IMR-90 (cell line): Measurements from ENCODE around the gene C19orf25. TPM values are rescaled to one million over a fixed set of nuclear protein-coding genes. Genes with fewer than 3 reads are reported as not detected.
A peak's percentile ranks its signal among the peaks of the same experiment; 100 is the strongest.

Experiments used
- ATAC-seq: fragments of 200-7000 bp; cut with Tn5 transposase; 2 replicates; pipeline ENCODE4 v1.9.1; 2020; ENCODE audit warnings: low read depth, mild to moderate bottlenecking, moderate library complexity
- BruUV-seq: library from RNA; stranded (reverse); fragments of 400-500 nt; replicated peaks from 2 replicates; lab custom pipeline; 2021; lab: Mats Ljungman, UMichigan
- CTCF ChIA-PET: fragments of 300-600 bp; formaldehyde crosslinking; extraction: SDS; loops from one replicate; lab custom pipeline; 2021; ENCODE audit warnings: antibody characterized with exemption; lab: Yijun Ruan, JAX
- POLR2A ChIA-PET: fragments of 300-600 bp; sonication (Branson Sonifier 250); formaldehyde crosslinking; loops from one replicate; lab custom pipeline; 2022; ENCODE audit warnings: antibody characterized with exemption; ENCODE audit not compliant: unreplicated experiment; lab: Charles Lee
- DNase-seq: peaks from one replicate; pipeline ENCODE4 v3.0.0; 2013
- H2AFZ ChIP-seq: replicated peaks from 2 replicates; pipeline ENCODE3; 2013; ENCODE audit warnings: low read length, mild to moderate bottlenecking; ENCODE audit not compliant: poor library complexity
- H2AK5ac ChIP-seq: 2 replicates; pipeline ENCODE4 v1.6.1; 2013; ENCODE audit warnings: low read depth, low read length, inconsistent platforms
- H2AK9ac ChIP-seq: replicated peaks from 2 replicates; pipeline ENCODE3; 2013; ENCODE audit warnings: mild to moderate bottlenecking, low read depth, low read length, moderate library complexity; ENCODE audit not compliant: poor library complexity
- H2BK120ac ChIP-seq: 2 replicates; pipeline ENCODE4 v1.6.1; 2013; ENCODE audit warnings: low read depth, low read length, inconsistent platforms
- H2BK15ac ChIP-seq: 3 replicates; pipeline ENCODE4 v1.6.1; 2013; ENCODE audit warnings: low read depth, low read length, inconsistent platforms
- H2BK20ac ChIP-seq: 2 replicates; pipeline ENCODE4 v1.6.1; 2013; ENCODE audit warnings: low read depth, mild to moderate bottlenecking, inconsistent platforms, low read length, moderate library complexity
- H2BK5ac ChIP-seq: 2 replicates; pipeline ENCODE4 v1.6.1; 2013; ENCODE audit warnings: mild to moderate bottlenecking, low read depth, low read length, inconsistent platforms; ENCODE audit not compliant: poor library complexity, severe bottlenecking
- H3K14ac ChIP-seq: replicated peaks from 2 replicates; pipeline ENCODE4 v1.6.1; 2013; ENCODE audit warnings: low read depth, low read length, inconsistent platforms
- H3K18ac ChIP-seq: 2 replicates; pipeline ENCODE4 v1.6.1; 2013; ENCODE audit warnings: low read depth, low read length, control low read depth
- H3K23ac ChIP-seq: 2 replicates; pipeline ENCODE4 v1.6.1; 2013; ENCODE audit warnings: low read depth, low read length, inconsistent platforms
- H3K27ac ChIP-seq: 2 replicates; pipeline ENCODE4 v1.5.1; 2013; ENCODE audit warnings: mild to moderate bottlenecking, control low read depth, low read length; ENCODE audit not compliant: insufficient read depth
- H3K27me3 ChIP-seq: 2 replicates; pipeline ENCODE4 v1.6.1; 2013; ENCODE audit warnings: low read length; ENCODE audit not compliant: control insufficient read depth, insufficient read depth
- H3K36me3 ChIP-seq: 2 replicates; pipeline ENCODE4 v1.6.1; 2013; ENCODE audit warnings: low read length, mixed read lengths; ENCODE audit not compliant: control insufficient read depth, insufficient read depth
- H3K4ac ChIP-seq: 2 replicates; pipeline ENCODE4 v1.6.1; 2013; ENCODE audit warnings: low read depth, low read length, inconsistent platforms
- H3K4me1 ChIP-seq: 2 replicates; pipeline ENCODE4 v1.6.1; 2013; ENCODE audit warnings: low read length, mixed read lengths; ENCODE audit not compliant: control insufficient read depth, insufficient read depth
- H3K4me2 ChIP-seq: 2 replicates; pipeline ENCODE4 v1.6.1; 2013; ENCODE audit warnings: low read depth, mild to moderate bottlenecking, control low read depth, low read length, moderate library complexity
- H3K4me3 ChIP-seq: 2 replicates; pipeline ENCODE4 v1.5.1; 2013; ENCODE audit warnings: low read depth, mild to moderate bottlenecking, control low read depth, low read length, moderate library complexity; ENCODE audit not compliant: insufficient read depth
- H3K56ac ChIP-seq: 2 replicates; pipeline ENCODE4 v1.6.1; 2013; ENCODE audit warnings: low read length, inconsistent platforms; ENCODE audit not compliant: insufficient read depth; ENCODE audit errors: extremely low read depth
- H3K79me1 ChIP-seq, 2 experiments: 2 replicates each; pipeline ENCODE4 v1.6.1; 2013; ENCODE audit warnings: low read length in 2 of 2, inconsistent platforms in 1 of 2, low read depth in 1 of 2
- H3K9ac ChIP-seq: 2 replicates; pipeline ENCODE4 v1.6.1; 2013; ENCODE audit warnings: low read depth, low read length, control low read depth
- H3K9me1 ChIP-seq: 2 replicates; pipeline ENCODE4 v1.6.1; 2013; ENCODE audit warnings: low read length, inconsistent platforms; ENCODE audit not compliant: insufficient read depth
- H3K9me3 ChIP-seq: 2 replicates; pipeline ENCODE4 v1.6.1; 2013; ENCODE audit warnings: low read length; ENCODE audit not compliant: control insufficient read depth, insufficient read depth
- H4K20me1 ChIP-seq: 2 replicates; pipeline ENCODE4 v1.6.1; 2013; ENCODE audit warnings: low read length, inconsistent platforms; ENCODE audit not compliant: insufficient read depth
- H4K5ac ChIP-seq: 2 replicates; pipeline ENCODE4 v1.6.1; 2013; ENCODE audit warnings: mild to moderate bottlenecking, low read depth, low read length, control low read depth
- H4K8ac ChIP-seq, 2 experiments: 2 replicates each; pipeline ENCODE4 v1.6.1; 2013; ENCODE audit warnings: low read depth in 2 of 2, low read length in 2 of 2, control low read depth in 1 of 2, inconsistent platforms in 1 of 2
- H4K91ac ChIP-seq: 2 replicates; pipeline ENCODE4 v1.6.1; 2013; ENCODE audit warnings: low read depth, low read length, inconsistent platforms; ENCODE audit not compliant: insufficient read depth
- BHLHE40 ChIP-seq: fragments of 150-350 bp; IDR thresholded peaks from 2 replicates; pipeline ENCODE4 v1.6.1; 2016; ENCODE audit warnings: mild to moderate bottlenecking, low read depth, low read length
- CHD1 ChIP-seq: IDR thresholded peaks from 2 replicates; pipeline ENCODE4 v1.6.1; 2012; ENCODE audit warnings: low read depth, low read length, improper control_type of control experiment
- MAZ ChIP-seq: IDR thresholded peaks from 2 replicates; pipeline ENCODE4 v1.6.1; 2012; ENCODE audit warnings: low read depth, mild to moderate bottlenecking, low read length, improper control_type of control experiment, moderate library complexity, borderline replicate concordance
- MXI1 ChIP-seq: IDR thresholded peaks from 2 replicates; pipeline ENCODE4 v1.6.1; 2012; ENCODE audit warnings: low read depth, mild to moderate bottlenecking, low read length, moderate library complexity, borderline replicate concordance
- POLR2A ChIP-seq: IDR thresholded peaks from 2 replicates; pipeline ENCODE4 v1.6.1; 2012; ENCODE audit warnings: mild to moderate bottlenecking, low read depth, low read length
- RAD21 ChIP-seq: IDR thresholded peaks from 2 replicates; pipeline ENCODE4 v1.6.1; 2012; ENCODE audit warnings: low read length, improper control_type of control experiment
- RCOR1 ChIP-seq: IDR thresholded peaks from 2 replicates; pipeline ENCODE4 v1.6.1; 2012; ENCODE audit warnings: mild to moderate bottlenecking, low read length, improper control_type of control experiment; ENCODE audit not compliant: insufficient replicate concordance
- RFX5 ChIP-seq: IDR thresholded peaks from 2 replicates; pipeline ENCODE4 v1.8.0; 2012; ENCODE audit warnings: low read depth, mild to moderate bottlenecking, low read length, moderate library complexity
- SMC3 ChIP-seq: fragments of 150-350 bp; IDR thresholded peaks from 2 replicates; pipeline ENCODE4 v1.6.1; 2016; ENCODE audit warnings: low read depth, mild to moderate bottlenecking, antibody characterized with exemption, low read length, moderate library complexity
- WGBS, 2 experiments: methylation state at CpG; one replicate each; pipeline versions ENCODE4 v1.1.5 to v1.1.7; 2013; ENCODE audit warnings: missing lambda C conversion rate in 2 of 2; ENCODE audit not compliant: insufficient read length in 1 of 2; ENCODE audit errors: extremely low coverage in 2 of 2; 5-methylcytosine and 5-hydroxymethylcytosine counted together
- dilution Hi-C: fragments of 300-500 bp; cut with HindIII; formaldehyde crosslinking; loops from one replicate; pipeline ENCODE4 v1.14.3; 2018; ENCODE audit warnings: low sequenced_read_pairs; ENCODE audit not compliant: unreplicated experiment
- in situ Hi-C: fragments of 300-500 bp; cut with MboI; formaldehyde crosslinking; loops from 3 replicates; pipeline ENCODE4 v1.14.3; 2019; ENCODE audit warnings: low sequenced_read_pairs, inconsistent platforms, mixed read lengths
- intact Hi-C: fragments of 100-400 bp; cut with micrococcal nuclease; formaldehyde crosslinking; loops from 2 replicates; pipeline ENCODE4 v1.10.0; 2022
- polyA plus RNA-seq, 3 experiments: library from polyadenylated mRNA; depleted of rRNA; stranded (reverse); fragments of >200 nt; gene quantifications; 2 replicates each; pipeline ENCODE4 v1.2.3, GENCODE V29; 2012; ENCODE audit warnings: low replicate concordance in 1 of 3
- total RNA-seq: library from RNA; depleted of rRNA; stranded (reverse); fragments of >200 nt; gene quantifications from 2 replicates; pipeline ENCODE4 v1.2.3, GENCODE V29; 2012
- TF ChIP-seq, protein P1 (sequence below): fragments of 150-350 bp; IDR thresholded peaks from 2 replicates; pipeline ENCODE4 v1.6.1; 2017; ENCODE audit warnings: mild to moderate bottlenecking, antibody characterized with exemption, low read length, low read depth
- TF ChIP-seq, protein P2 (sequence below): conservative IDR thresholded peaks from 2 replicates; pipeline ENCODE4 v1.5.1; 2012; ENCODE audit warnings: mild to moderate bottlenecking, low read depth, low read length, improper control_type of control experiment
- TF ChIP-seq, protein P3 (sequence below): fragments of 150-350 bp; IDR thresholded peaks from 2 replicates; pipeline ENCODE4 v1.6.1; 2016; ENCODE audit warnings: low read depth, mild to moderate bottlenecking, low read length, moderate library complexity, borderline replicate concordance

C19orf25 gene
- total and polyA plus RNA-seq, 2 of the 4 experiments (the other 2 are of a cell fraction) = 10.4 to 34.9 TPM

DNA sequence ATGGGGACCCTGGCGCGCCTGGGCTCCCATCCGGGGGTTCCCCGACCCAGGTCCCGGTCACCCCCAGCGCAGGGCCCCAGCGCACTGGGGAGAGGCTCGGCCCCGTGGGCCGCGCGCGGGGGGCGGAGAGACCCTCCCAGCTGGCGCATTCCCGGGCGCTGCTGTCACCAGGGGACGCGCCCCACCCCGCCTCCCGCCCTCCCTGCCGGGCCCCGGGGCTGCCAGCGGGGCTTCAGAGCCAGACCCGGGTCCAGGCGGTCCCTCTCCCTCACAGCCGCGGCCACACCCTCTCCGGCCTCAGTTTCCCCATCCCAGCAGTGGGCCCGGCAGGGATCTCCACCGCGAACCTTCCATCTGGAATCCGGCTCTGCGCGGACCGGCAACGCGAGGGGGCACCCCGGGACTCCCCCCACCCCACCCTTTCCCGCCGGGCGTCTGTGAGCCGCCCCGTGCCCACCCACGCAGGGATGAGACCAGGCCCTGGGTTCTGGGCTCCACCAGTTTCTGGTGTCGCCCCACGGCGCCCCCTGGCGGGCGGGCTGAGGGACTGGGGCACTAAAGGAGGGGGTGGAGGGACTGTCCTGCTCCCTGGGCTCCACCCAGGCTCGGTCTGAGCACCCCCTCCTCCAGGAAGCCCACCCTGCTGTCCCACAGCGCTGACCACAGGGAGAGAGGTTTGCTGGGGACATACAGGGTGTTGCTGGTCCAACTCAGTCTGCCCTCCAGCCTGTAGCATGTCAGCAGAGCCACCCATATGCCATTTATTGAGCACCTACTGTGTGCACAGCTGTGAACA is 34.7 kb upstream of the C19orf25 start:
- Histone ChIP-seq H3K9me3 (peaks cover 2% of the 10 kb centered on the region; the same call in 1 of the 2 replicates), H2AK5ac (peak overlapping the region; percentile 50), H4K91ac (peak overlapping the region; percentile 62; the same call in 1 of the 2 replicates), H2BK120ac (peak overlapping the region; percentile 19; the same call in 1 of the 2 replicates), H4K20me1 (peaks cover 6% of the 10 kb centered on the region; the same call in 1 of the 2 replicates), H2BK20ac (no peak overlapping the region), H2BK15ac (no peak overlapping the region), H3K14ac (no peak overlapping the region; the same call in 1 of the 2 replicates), H3K36me3 (peaks cover 5% of the 10 kb centered on the region; the same call in 1 of the 2 replicates), H3K9ac (peak overlapping the region; percentile 71), H3K4ac (peak overlapping the region; percentile 64), H3K9me1 (no peaks in the 10 kb centered on the region), H3K4me2 (peak overlapping the region; percentile 53; the same call in 1 of the 2 replicates), H3K18ac (peak overlapping the region; percentile 46; the same call in 1 of the 2 replicates), H3K4me3 (peak overlapping the region; percentile 98), H4K5ac (peak overlapping the region; percentile 41; the same call in 1 of the 2 replicates), H3K4me1 (peaks cover 4% of the 10 kb centered on the region; the same call in 1 of the 2 replicates), H3K23ac (no peak overlapping the region), H2AFZ (peak overlapping the region; percentile 90), H3K79me1 (peaks cover 4 to 15% of the 10 kb centered on the region in 2 experiments; a peak in 1 of 4 replicates), H3K27ac (peak overlapping the region; percentile 83), H4K8ac (peak overlapping the region in 1 of 2 experiments; percentile 69; a peak in 2 of 4 replicates), H3K27me3 (no peaks in the 10 kb centered on the region; the same call in 1 of the 2 replicates), H2AK9ac (peak overlapping the region; percentile 91), H3K56ac (peak overlapping the region; percentile 41; the same call in 1 of the 2 replicates), H2BK5ac (peak overlapping the region; percentile 63)
- POLR2A ChIA-PET = no interaction called here
- dilution Hi-C loops (no loop called here), intact Hi-C loops (no loop called here), in situ Hi-C loops (no loop called here)
- peak; percentile 83 for TF ChIP-seq MAZ
- TF ChIP-seq SMC3 = peak; percentile 44
- TF ChIP-seq, protein P1, sequence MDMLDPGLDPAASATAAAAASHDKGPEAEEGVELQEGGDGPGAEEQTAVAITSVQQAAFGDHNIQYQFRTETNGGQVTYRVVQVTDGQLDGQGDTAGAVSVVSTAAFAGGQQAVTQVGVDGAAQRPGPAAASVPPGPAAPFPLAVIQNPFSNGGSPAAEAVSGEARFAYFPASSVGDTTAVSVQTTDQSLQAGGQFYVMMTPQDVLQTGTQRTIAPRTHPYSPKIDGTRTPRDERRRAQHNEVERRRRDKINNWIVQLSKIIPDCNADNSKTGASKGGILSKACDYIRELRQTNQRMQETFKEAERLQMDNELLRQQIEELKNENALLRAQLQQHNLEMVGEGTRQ = no peak
- no peak for TF ChIP-seq RCOR1
- TF ChIP-seq, protein P2, sequence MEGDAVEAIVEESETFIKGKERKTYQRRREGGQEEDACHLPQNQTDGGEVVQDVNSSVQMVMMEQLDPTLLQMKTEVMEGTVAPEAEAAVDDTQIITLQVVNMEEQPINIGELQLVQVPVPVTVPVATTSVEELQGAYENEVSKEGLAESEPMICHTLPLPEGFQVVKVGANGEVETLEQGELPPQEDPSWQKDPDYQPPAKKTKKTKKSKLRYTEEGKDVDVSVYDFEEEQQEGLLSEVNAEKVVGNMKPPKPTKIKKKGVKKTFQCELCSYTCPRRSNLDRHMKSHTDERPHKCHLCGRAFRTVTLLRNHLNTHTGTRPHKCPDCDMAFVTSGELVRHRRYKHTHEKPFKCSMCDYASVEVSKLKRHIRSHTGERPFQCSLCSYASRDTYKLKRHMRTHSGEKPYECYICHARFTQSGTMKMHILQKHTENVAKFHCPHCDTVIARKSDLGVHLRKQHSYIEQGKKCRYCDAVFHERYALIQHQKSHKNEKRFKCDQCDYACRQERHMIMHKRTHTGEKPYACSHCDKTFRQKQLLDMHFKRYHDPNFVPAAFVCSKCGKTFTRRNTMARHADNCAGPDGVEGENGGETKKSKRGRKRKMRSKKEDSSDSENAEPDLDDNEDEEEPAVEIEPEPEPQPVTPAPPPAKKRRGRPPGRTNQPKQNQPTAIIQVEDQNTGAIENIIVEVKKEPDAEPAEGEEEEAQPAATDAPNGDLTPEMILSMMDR = peak; percentile 82
- no peak for TF ChIP-seq RFX5
- no peak for TF ChIP-seq CHD1
- no peak for TF ChIP-seq MXI1
- TF ChIP-seq, protein P3, sequence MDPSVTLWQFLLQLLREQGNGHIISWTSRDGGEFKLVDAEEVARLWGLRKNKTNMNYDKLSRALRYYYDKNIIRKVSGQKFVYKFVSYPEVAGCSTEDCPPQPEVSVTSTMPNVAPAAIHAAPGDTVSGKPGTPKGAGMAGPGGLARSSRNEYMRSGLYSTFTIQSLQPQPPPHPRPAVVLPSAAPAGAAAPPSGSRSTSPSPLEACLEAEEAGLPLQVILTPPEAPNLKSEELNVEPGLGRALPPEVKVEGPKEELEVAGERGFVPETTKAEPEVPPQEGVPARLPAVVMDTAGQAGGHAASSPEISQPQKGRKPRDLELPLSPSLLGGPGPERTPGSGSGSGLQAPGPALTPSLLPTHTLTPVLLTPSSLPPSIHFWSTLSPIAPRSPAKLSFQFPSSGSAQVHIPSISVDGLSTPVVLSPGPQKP = no peak
- TF ChIP-seq RAD21 = peak; percentile 49
- no peak for TF ChIP-seq POLR2A
- TF ChIP-seq BHLHE40 = no peak
- WGBS, 2 experiments = 15% methylated on average over 23 of the region's 52 CpGs; no CpG with 5 or more reads in 1 of the 2 experiments
- ATAC-seq = peak; percentile 67
- no TSS peak for BruUV-seq
- DNase-seq = peak; percentile 53
- CTCF ChIA-PET = no interaction called here
